WERI-Rb-1 (cell line): ENCODE measurements around the gene CYBC1.

Source experiments
- DNase-seq: peaks from one replicate; pipeline ENCODE4 v3.0.0-alpha.2; 2020
- H3K27ac ChIP-seq: fragments of 250-450 bp; sonication (Bioruptor Pico); 2 replicates; pipeline ENCODE4 v1.5.1; 2020; ENCODE audit warnings: mild to moderate bottlenecking, moderate library complexity
- H3K27me3 ChIP-seq: fragments of 250-450 bp; sonication (Bioruptor Pico); 2 replicates; pipeline ENCODE4 v1.5.1; 2021; ENCODE audit warnings: mild to moderate bottlenecking, low read depth, moderate library complexity; ENCODE audit not compliant: insufficient read depth, severe bottlenecking
- H3K36me3 ChIP-seq: fragments of 250-450 bp; sonication (Bioruptor Pico); 2 replicates; pipeline ENCODE4 v1.5.1; 2020; ENCODE audit warnings: mild to moderate bottlenecking, moderate library complexity
- H3K4me3 ChIP-seq: 2 replicates; pipeline ENCODE4 v1.5.1; 2011; ENCODE audit warnings: low read depth, mild to moderate bottlenecking, control low read depth, low read length
- H3K9me3 ChIP-seq: fragments of 250-450 bp; sonication (Bioruptor Pico); 2 replicates; pipeline ENCODE4 v1.5.1; 2021; ENCODE audit warnings: mild to moderate bottlenecking, moderate library complexity; ENCODE audit not compliant: severe bottlenecking
- TF ChIP-seq, protein P1 (sequence below): IDR thresholded peaks from 2 replicates; pipeline ENCODE4 v1.5.1; 2011; ENCODE audit warnings: low read depth, mild to moderate bottlenecking, control low read depth, inconsistent platforms, low read length

The CYBC1 gene

DNA sequence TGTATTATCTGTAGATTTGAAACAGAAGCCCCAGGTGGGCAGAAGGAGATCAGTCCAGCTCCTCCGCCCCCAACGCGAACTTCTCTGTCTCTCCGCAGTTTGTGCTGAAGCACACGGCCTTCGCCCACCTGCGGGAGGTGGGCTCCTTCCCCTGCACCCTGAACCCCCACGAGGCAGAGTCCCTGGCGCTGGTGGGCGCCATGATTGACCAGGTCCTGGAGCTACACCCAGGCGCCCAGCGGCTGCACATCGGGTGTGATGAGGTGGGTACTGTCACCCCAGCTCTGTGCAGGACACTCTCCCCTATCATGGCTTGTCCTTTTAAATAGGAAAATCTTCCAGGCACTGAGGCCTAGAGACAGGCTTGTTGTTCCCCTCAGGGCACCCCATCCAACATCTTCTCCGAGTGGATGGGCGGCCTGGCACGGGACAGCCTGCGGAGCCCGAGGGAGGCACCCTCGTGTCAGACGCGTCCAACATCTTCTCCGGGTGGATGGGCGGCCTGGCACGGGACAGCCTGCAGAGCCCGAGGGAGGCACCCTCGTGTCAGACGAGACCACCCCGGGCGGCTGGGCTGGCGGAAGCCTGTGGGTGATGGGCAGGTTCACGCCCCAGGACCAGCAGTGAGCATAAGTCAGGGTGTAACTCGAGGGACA is 16.9 kb downstream of the CYBC1 start:
- H3K27me3 ChIP-seq = no peaks in the 10 kb centered on the region
- H3K27ac ChIP-seq = no peak overlapping the region
- H3K36me3 ChIP-seq = peaks cover 68% of the 10 kb centered on the region
- H3K9me3 ChIP-seq = no peaks in the 10 kb centered on the region
- TF ChIP-seq, protein P1, sequence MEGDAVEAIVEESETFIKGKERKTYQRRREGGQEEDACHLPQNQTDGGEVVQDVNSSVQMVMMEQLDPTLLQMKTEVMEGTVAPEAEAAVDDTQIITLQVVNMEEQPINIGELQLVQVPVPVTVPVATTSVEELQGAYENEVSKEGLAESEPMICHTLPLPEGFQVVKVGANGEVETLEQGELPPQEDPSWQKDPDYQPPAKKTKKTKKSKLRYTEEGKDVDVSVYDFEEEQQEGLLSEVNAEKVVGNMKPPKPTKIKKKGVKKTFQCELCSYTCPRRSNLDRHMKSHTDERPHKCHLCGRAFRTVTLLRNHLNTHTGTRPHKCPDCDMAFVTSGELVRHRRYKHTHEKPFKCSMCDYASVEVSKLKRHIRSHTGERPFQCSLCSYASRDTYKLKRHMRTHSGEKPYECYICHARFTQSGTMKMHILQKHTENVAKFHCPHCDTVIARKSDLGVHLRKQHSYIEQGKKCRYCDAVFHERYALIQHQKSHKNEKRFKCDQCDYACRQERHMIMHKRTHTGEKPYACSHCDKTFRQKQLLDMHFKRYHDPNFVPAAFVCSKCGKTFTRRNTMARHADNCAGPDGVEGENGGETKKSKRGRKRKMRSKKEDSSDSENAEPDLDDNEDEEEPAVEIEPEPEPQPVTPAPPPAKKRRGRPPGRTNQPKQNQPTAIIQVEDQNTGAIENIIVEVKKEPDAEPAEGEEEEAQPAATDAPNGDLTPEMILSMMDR = no peak
- H3K4me3 ChIP-seq = no peak overlapping the region
- no peak for DNase-seq

DNA sequence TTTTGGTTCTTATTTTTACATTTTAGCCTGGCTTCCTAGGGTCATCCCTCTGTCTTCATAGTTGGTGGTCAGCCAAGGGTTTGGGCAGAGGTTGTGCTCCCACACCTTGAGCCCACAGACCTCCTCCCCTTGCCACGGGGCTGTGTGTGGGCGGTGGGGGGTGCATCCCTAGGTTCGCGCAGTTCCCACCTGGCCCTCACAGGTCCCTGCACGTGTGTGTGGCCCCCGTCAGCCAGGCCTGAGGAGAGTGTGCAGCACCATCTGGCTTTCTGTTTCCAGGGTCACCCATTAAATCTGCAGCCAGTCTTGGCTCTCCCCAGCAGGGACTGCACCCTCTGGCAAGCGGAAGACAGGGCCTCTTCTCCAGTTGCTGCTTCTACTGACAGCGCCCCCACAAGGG is 18.5 kb downstream of the CYBC1 start:
- H3K4me3 ChIP-seq = no peak overlapping the region
- no peaks in the 10 kb centered on the region for H3K9me3 ChIP-seq
- H3K27ac ChIP-seq = peak overlapping the region; percentile 43; the same call in 1 of the 2 replicates
- peaks cover 62% of the 10 kb centered on the region for H3K36me3 ChIP-seq
- H3K27me3 ChIP-seq = no peaks in the 10 kb centered on the region
- TF ChIP-seq, protein P1 = 0 out of 2 replicates have a peak, but pooled peaks have one; percentile 4
- no peak for DNase-seq

DNA sequence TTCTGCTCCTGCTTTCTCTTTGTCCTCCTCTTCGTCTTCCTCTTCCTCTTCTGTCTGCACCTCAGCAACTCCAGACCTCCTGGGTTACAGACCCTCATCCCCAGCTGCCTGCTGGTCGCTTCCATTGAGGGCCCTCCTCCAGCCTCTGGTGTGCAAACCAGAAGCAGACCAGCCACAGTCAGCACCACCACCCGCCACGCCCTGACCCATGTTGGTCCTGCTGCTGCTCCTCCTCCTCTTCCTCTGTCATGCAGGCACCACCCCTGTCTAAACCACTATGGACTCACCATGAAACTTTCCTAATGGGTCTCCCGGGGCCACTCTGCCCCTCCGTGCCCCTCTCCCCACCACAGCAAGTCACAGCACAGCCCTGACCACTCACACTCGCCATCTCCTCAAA is 20.7 kb downstream of the CYBC1 start:
- Histone ChIP-seq H3K9me3 (no peaks in the 10 kb centered on the region), H3K36me3 (peaks cover 44% of the 10 kb centered on the region), H3K27ac (no peak overlapping the region), H3K27me3 (no peaks in the 10 kb centered on the region), H3K4me3 (no peak overlapping the region)
- DNase-seq = no peak
- TF ChIP-seq, protein P1 = no peak

DNA sequence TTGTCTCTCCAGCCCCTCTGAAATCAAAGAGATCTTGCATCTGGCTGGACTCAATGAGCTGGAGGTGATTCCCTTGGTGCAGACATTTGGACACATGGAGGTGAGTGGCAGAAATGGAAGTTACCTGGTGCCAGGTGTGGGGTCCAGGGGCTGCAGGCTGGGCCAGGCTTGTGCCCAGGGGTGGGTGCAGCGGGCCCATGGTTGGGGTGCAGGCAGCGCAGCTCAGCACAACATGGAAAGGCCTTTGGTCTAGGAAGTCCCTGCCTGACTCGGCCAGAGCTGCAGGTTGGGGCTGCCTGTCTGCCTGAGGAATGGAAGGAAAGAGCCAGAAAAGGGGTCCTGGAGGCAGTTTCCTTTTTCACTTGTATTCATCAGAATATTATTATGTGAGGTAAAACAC is 22.0 kb downstream of the CYBC1 start:
- H3K27ac ChIP-seq = no peak overlapping the region
- no peaks in the 10 kb centered on the region for H3K9me3 ChIP-seq
- H3K27me3 ChIP-seq = no peaks in the 10 kb centered on the region
- no peak for DNase-seq
- peaks cover 35% of the 10 kb centered on the region for H3K36me3 ChIP-seq
- TF ChIP-seq, protein P1 = no peak
- H3K4me3 ChIP-seq = no peak overlapping the region

DNA sequence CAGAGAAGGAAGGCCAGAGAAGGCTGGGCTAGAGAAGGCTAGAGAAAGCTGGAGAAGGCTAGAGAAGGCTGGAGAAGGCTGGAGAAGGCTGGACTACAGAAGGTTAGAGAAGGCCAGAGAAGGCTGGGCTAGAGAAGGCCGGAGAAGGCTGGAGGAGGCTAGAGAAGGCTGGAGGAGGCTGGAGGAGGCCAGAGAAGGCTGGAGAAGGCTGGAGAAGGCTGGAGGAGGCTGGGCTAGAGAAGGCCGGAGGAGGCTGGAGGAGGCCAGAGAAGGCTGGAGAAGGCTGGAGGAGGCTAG is 25.7 kb downstream of the CYBC1 start:
- TF ChIP-seq, protein P1 = no peak
- no peaks in the 10 kb centered on the region for H3K27me3 ChIP-seq
- no peak for DNase-seq
- no peak overlapping the region for H3K4me3 ChIP-seq
- H3K36me3 ChIP-seq = peaks cover 50% of the 10 kb centered on the region
- no peaks in the 10 kb centered on the region for H3K9me3 ChIP-seq
- no peak overlapping the region for H3K27ac ChIP-seq
